Caco-2 (cell line): ENCODE measurements around the gene FRMD4A. TPM values are rescaled to one million over a fixed set of nuclear protein-coding genes. Genes with fewer than 3 reads are reported as not detected.

Source experiments
- BruUV-seq: library from RNA; stranded (reverse); fragments of 400-500 nt; replicated peaks from 2 replicates; lab custom pipeline; 2021; lab: Mats Ljungman, UMichigan
- CTCF ChIA-PET: fragments of 300-600 bp; sonication (Branson Sonifier 250); formaldehyde crosslinking; loops from one replicate; lab custom pipeline; 2022; ENCODE audit warnings: antibody characterized with exemption; lab: Charles Lee
- POLR2A ChIA-PET: fragments of 300-600 bp; sonication (Branson Sonifier 250); formaldehyde crosslinking; loops from one replicate; lab custom pipeline; 2022; ENCODE audit warnings: antibody characterized with exemption; lab: Charles Lee
- DNase-seq, 2 experiments: peaks; one replicate each; pipeline versions ENCODE4 v3.0.0 to v3.0.0-alpha.2; 2020 to 2022
- H3K27me3 ChIP-seq: replicated peaks from 2 replicates; pipeline ENCODE4 v1.6.0; 2011; ENCODE audit warnings: low read length; ENCODE audit not compliant: control insufficient read depth, insufficient read depth
- H3K36me3 ChIP-seq: 2 replicates; pipeline ENCODE4 v1.5.1; 2011; ENCODE audit warnings: low read length; ENCODE audit not compliant: control insufficient read depth, insufficient read depth
- H3K4me1 ChIP-seq: fragments of 250-450 bp; sonication (Bioruptor Pico); 2 replicates; pipeline ENCODE4 v1.5.1; 2020; ENCODE audit warnings: mild to moderate bottlenecking
- H3K4me3 ChIP-seq: 2 replicates; pipeline ENCODE4 v1.5.1; 2011; ENCODE audit warnings: low read depth, mild to moderate bottlenecking, control low read depth, low read length
- H3K9me3 ChIP-seq: fragments of 250-450 bp; sonication (Bioruptor Pico); 2 replicates; pipeline ENCODE4 v1.5.1; 2020; ENCODE audit warnings: mild to moderate bottlenecking, moderate library complexity
- H3K27ac Mint-ChIP-seq: one replicate; pipeline ENCODE4 v1.8.0; 2022; ENCODE audit warnings: mixed read lengths; ENCODE audit not compliant: unreplicated experiment
- H3K27me3 Mint-ChIP-seq: one replicate; pipeline ENCODE4 v1.8.0; 2022; ENCODE audit warnings: mixed read lengths; ENCODE audit not compliant: insufficient read depth, unreplicated experiment
- H3K36me3 Mint-ChIP-seq: one replicate; pipeline ENCODE4 v1.8.0; 2022; ENCODE audit warnings: mild to moderate bottlenecking, mixed read lengths; ENCODE audit not compliant: insufficient read depth, unreplicated experiment
- H3K4me1 Mint-ChIP-seq: one replicate; pipeline ENCODE4 v1.8.0; 2022; ENCODE audit warnings: low read depth, mixed read lengths; ENCODE audit not compliant: unreplicated experiment
- H3K4me3 Mint-ChIP-seq: one replicate; pipeline ENCODE4 v1.8.0; 2022; ENCODE audit warnings: mild to moderate bottlenecking, moderate library complexity, mixed read lengths; ENCODE audit not compliant: unreplicated experiment
- H3K9me3 Mint-ChIP-seq: one replicate; pipeline ENCODE4 v1.8.0; 2022; ENCODE audit warnings: mixed read lengths; ENCODE audit not compliant: unreplicated experiment
- CTCF ChIP-seq, 2 experiments: fragments of 200-600 bp in 1 of 2; IDR thresholded peaks; 1 replicate in 1 of 2; 2 replicates in 1 of 2; pipeline versions ENCODE4 v1.5.1 to v1.8.0; 2011 to 2022; ENCODE audit warnings: antibody characterized with exemption in 1 of 2, control low read depth in 1 of 2, inconsistent platforms in 1 of 2, low read depth in 1 of 2, low read length in 1 of 2, mild to moderate bottlenecking in 1 of 2, moderate library complexity in 1 of 2; ENCODE audit not compliant: insufficient read depth in 1 of 2, severe bottlenecking in 1 of 2, unreplicated experiment in 1 of 2
- intact Hi-C: fragments of 100-400 bp; cut with micrococcal nuclease; formaldehyde crosslinking; loops from one replicate; pipeline ENCODE4 v1.10.0; 2022; ENCODE audit not compliant: unreplicated experiment
- total RNA-seq: library from RNA; stranded (reverse); gene quantifications from 2 replicates; pipeline ENCODE4 v1.2.3, GENCODE V29; 2022

FRMD4A gene
- total RNA-seq, 1 experiment from 2014 or later: 52.1 TPM

GRCh38 chr10:13860886-13861285 lies 469.8 kb downstream of the FRMD4A start:
- TF ChIP-seq CTCF (IDR thresholded peaks at IDR 0.05; ENCODE audit: insufficient read depth in 1 of 2, low read depth in 1 of 2, low read length in 1 of 2, severe bottlenecking in 1 of 2, unreplicated experiment in 1 of 2): no peak
- BruUV-seq: no TSS peak
- intact Hi-C loops: no loop called here
- Histone ChIP-seq H3K9me3 (no peaks in the 10 kb centered on the region), H3K27me3 (no peaks in the 10 kb centered on the region), H3K4me1 (peaks cover 4% of the 10 kb centered on the region), H3K36me3 (no peaks in the 10 kb centered on the region), H3K4me3 (no peak overlapping the region)
- H3K9me3 Mint-ChIP-seq: no peaks in the 10 kb centered on the region
- ChIA-PET POLR2A (no interaction called here), CTCF (interaction anchor here (0.9 kb wide), 1 partner anchor 70 kb away, joined by 3 read pairs; no protein-coding TSS in a partner anchor)
- H3K4me1 Mint-ChIP-seq: peaks cover 12% of the 10 kb centered on the region
- no peak overlapping the region for H3K4me3 Mint-ChIP-seq
- no peak overlapping the region for H3K27ac Mint-ChIP-seq
- H3K27me3 Mint-ChIP-seq: peaks cover 10% of the 10 kb centered on the region
- DNase-seq: no peak
- H3K36me3 Mint-ChIP-seq: no peaks in the 10 kb centered on the region

DNA sequence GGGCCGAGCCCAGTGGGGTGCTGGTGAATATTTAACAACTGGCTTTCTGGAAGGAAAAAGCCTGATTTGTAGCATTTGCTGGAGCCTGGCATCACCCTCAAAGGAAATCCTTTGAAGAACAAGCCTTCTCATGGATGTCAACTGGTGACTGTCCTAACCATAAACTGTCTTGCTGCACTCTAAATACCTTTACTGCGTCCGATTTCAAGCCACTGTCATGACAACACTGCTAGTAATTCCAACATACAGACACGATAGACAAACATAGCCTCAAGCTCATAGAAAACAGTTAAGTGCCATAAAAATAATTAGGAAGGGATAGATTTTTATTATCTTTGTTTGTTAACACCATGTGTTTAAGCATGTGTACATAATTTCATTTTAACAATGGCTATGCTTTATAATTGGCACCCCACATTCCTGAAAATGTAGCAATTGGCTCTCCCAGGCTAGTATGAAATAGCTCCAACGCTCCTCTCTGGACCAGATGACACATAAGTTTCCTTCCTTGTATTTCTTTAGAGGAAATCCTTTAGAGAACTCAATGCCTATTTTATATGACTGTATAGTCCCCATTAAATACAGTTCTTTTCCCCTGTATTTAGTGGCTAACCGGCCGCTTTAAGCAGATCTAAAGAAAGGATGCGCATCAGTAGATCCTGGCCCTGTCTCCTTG lies 470.6 kb downstream of the FRMD4A start:
- Mint-ChIP-seq H3K4me1 (peaks cover 6% of the 10 kb centered on the region), H3K36me3 (no peaks in the 10 kb centered on the region), H3K4me3 (no peak overlapping the region), H3K27me3 (peaks cover 10% of the 10 kb centered on the region), H3K27ac (no peak overlapping the region), H3K9me3 (no peaks in the 10 kb centered on the region)
- Histone ChIP-seq H3K4me1 (no peaks in the 10 kb centered on the region), H3K27me3 (no peaks in the 10 kb centered on the region), H3K9me3 (no peaks in the 10 kb centered on the region), H3K4me3 (no peak overlapping the region), H3K36me3 (no peaks in the 10 kb centered on the region)
- TF ChIP-seq CTCF (IDR thresholded peaks at IDR 0.05; ENCODE audit: insufficient read depth in 1 of 2, low read depth in 1 of 2, low read length in 1 of 2, severe bottlenecking in 1 of 2, unreplicated experiment in 1 of 2): no peak
- CTCF ChIA-PET: no interaction called here
- intact Hi-C loops: no loop called here
- no TSS peak for BruUV-seq
- POLR2A ChIA-PET: no interaction called here
- no peak for DNase-seq

DNA sequence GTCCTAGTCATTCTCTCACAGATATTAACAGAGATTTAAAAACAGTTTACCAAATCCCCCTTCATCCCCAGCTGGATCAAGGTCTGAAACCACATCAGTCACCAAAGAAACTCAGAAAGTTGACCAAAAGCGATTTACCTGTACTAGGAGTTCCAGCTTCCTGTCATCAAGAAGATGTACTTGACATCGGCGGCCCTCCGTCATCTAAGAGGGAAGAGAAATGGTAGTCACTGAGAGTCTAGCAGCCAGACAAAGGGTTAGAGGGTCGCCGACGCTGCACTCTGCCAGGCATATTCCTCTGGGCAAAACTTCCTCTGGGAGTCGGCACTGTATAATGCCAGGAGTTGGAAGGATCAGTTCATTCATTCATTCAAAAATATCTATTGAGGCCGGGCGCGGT lies 472.0 kb downstream of the FRMD4A start:
- Histone ChIP-seq H3K36me3 (no peaks in the 10 kb centered on the region), H3K27me3 (no peaks in the 10 kb centered on the region), H3K9me3 (no peaks in the 10 kb centered on the region), H3K4me1 (no peaks in the 10 kb centered on the region), H3K4me3 (no peak overlapping the region)
- peaks cover 10% of the 10 kb centered on the region for H3K27me3 Mint-ChIP-seq
- no peak for TF ChIP-seq CTCF (IDR thresholded peaks at IDR 0.05; ENCODE audit: insufficient read depth in 1 of 2, low read depth in 1 of 2, low read length in 1 of 2, severe bottlenecking in 1 of 2, unreplicated experiment in 1 of 2)
- no peak for DNase-seq
- H3K36me3 Mint-ChIP-seq: no peaks in the 10 kb centered on the region
- H3K27ac Mint-ChIP-seq: no peak overlapping the region
- peaks cover 6% of the 10 kb centered on the region for H3K4me1 Mint-ChIP-seq
- H3K4me3 Mint-ChIP-seq: no peak overlapping the region
- POLR2A ChIA-PET: no interaction called here
- intact Hi-C loops: no loop called here
- no peaks in the 10 kb centered on the region for H3K9me3 Mint-ChIP-seq
- CTCF ChIA-PET: interaction anchor here (0.7 kb wide), 1 partner anchor 753 kb away, joined by 3 read pairs; no protein-coding TSS in a partner anchor
- no TSS peak for BruUV-seq
